ENCODE data around the gene CDH16. TPM values are rescaled to one million over a fixed set of nuclear protein-coding genes. Genes with fewer than 3 reads are reported as not detected.

CDH16 gene
- total RNA-seq, 1 donor from 2014 or later: not detected

DNA sequence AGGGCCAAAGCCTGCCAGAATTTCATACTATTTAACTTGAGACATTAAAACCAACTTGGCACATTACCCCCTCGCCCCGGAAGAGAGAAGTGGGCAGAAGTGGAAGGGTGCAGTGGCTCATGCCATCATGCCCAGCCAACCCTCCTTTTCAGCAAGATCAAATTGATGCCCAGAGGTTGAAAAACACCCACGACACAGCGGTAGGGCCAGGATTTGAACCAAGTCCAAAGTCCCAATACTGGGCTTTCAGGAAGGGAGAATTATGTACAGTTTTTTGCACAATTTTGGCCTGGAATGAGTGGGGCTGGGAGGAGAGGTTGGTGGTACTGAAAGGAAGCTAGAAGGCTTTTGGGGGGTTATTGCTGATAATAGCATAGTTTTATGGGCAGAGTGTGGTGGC is 27.3 kb downstream of the CDH16 start:
- peaks cover 12% of the 10 kb centered on the region for H3K9me3 Mint-ChIP-seq (ENCODE audit: unreplicated experiment)
- no peak for DNase-seq

GRCh38 chr16:66890799-66891198 is 27.9 kb downstream of the CDH16 start:
- peaks cover 8% of the 10 kb centered on the region for H3K9me3 Mint-ChIP-seq (ENCODE audit: unreplicated experiment)
- peaks cover 4% of the 10 kb centered on the region for H3K4me1 Mint-ChIP-seq (ENCODE audit: low read depth, unreplicated experiment)
- no peak for DNase-seq
- H3K4me3 Mint-ChIP-seq (ENCODE audit: unreplicated experiment): no peak overlapping the region
- TF ChIP-seq CTCF (IDR thresholded peaks at IDR 0.05; ENCODE audit: partially characterized antibody, unreplicated experiment): no peak
- H3K36me3 Mint-ChIP-seq (ENCODE audit: unreplicated experiment): no peaks in the 10 kb centered on the region
- no peak overlapping the region for H3K27ac Mint-ChIP-seq (ENCODE audit: unreplicated experiment)
- H3K27me3 Mint-ChIP-seq (ENCODE audit: unreplicated experiment): peaks cover 7% of the 10 kb centered on the region

More for the DNA sequence above, 27.3 kb downstream of the CDH16 start:
- Mint-ChIP-seq H3K4me1 (ENCODE audit: low read depth, unreplicated experiment) (peaks cover 9% of the 10 kb centered on the region), H3K4me3 (ENCODE audit: unreplicated experiment) (no peak overlapping the region), H3K27ac (ENCODE audit: unreplicated experiment) (no peak overlapping the region), H3K27me3 (ENCODE audit: unreplicated experiment) (peaks cover 10% of the 10 kb centered on the region), H3K36me3 (ENCODE audit: unreplicated experiment) (no peaks in the 10 kb centered on the region)
- no peak for TF ChIP-seq CTCF (IDR thresholded peaks at IDR 0.05; ENCODE audit: partially characterized antibody, unreplicated experiment)

DNA sequence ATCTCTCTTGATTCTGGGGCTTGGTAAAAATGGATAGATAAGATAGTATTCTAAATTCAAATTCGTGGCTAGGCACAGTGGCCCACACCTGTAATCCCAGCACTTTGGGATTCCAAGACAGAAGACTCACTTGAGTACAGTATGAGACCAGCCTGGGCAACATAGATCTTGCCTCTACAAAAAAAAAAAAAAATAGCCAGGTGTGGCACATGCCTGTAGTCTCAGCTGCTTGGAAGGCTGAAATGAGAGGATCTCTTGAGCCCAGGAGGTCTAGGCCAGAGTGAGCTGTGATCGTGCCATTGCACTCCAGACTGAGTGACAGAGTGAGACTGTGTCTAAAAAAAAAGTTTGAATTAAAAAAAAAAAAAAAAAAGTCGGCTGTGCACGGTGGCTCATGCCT is 29.1 kb downstream of the CDH16 start:
- no peak for TF ChIP-seq CTCF (IDR thresholded peaks at IDR 0.05; ENCODE audit: partially characterized antibody, unreplicated experiment)
- peaks cover 4% of the 10 kb centered on the region for H3K9me3 Mint-ChIP-seq (ENCODE audit: unreplicated experiment)
- H3K27ac Mint-ChIP-seq (ENCODE audit: unreplicated experiment): no peak overlapping the region
- peaks cover 7% of the 10 kb centered on the region for H3K27me3 Mint-ChIP-seq (ENCODE audit: unreplicated experiment)
- no peak overlapping the region for H3K4me3 Mint-ChIP-seq (ENCODE audit: unreplicated experiment)
- H3K4me1 Mint-ChIP-seq (ENCODE audit: low read depth, unreplicated experiment): no peaks in the 10 kb centered on the region
- H3K36me3 Mint-ChIP-seq (ENCODE audit: unreplicated experiment): no peaks in the 10 kb centered on the region
- no peak for DNase-seq

- no peak overlapping the region for H3K4me3 Mint-ChIP-seq (ENCODE audit: unreplicated experiment)
- peaks cover 2% of the 10 kb centered on the region for H3K9me3 Mint-ChIP-seq (ENCODE audit: unreplicated experiment)
- peaks cover 7% of the 10 kb centered on the region for H3K27me3 Mint-ChIP-seq (ENCODE audit: unreplicated experiment)
- H3K27ac Mint-ChIP-seq (ENCODE audit: unreplicated experiment): no peak overlapping the region
- DNase-seq: no peak
- H3K36me3 Mint-ChIP-seq (ENCODE audit: unreplicated experiment): no peaks in the 10 kb centered on the region
- peaks cover 2% of the 10 kb centered on the region for H3K4me1 Mint-ChIP-seq (ENCODE audit: low read depth, unreplicated experiment)
- TF ChIP-seq CTCF (IDR thresholded peaks at IDR 0.05; ENCODE audit: partially characterized antibody, unreplicated experiment): no peak
These were observed 29.8 kb downstream of the CDH16 start for GRCh38 chr16:66888647-66889615.

- Mint-ChIP-seq H3K9me3 (ENCODE audit: unreplicated experiment) (peaks cover 2% of the 10 kb centered on the region), H3K4me3 (ENCODE audit: unreplicated experiment) (no peak overlapping the region), H3K4me1 (ENCODE audit: low read depth, unreplicated experiment) (peaks cover 2% of the 10 kb centered on the region), H3K27ac (ENCODE audit: unreplicated experiment) (no peak overlapping the region), H3K36me3 (ENCODE audit: unreplicated experiment) (no peaks in the 10 kb centered on the region), H3K27me3 (ENCODE audit: unreplicated experiment) (peaks cover 7% of the 10 kb centered on the region)
- no peak for DNase-seq
- TF ChIP-seq CTCF (IDR thresholded peaks at IDR 0.05; ENCODE audit: partially characterized antibody, unreplicated experiment): no peak
These were observed 31.8 kb downstream of the CDH16 start for GRCh38 chr16:66886914-66887313.
